Endometrial microvascular endothelial cells (primary cell): ENCODE results near the gene MYO1B. TPM values are rescaled to one million over a fixed set of nuclear protein-coding genes. Genes with fewer than 3 reads are reported as not detected.

Experiments
- in situ Hi-C: cut with HindIII; loops from 2 replicates; pipeline ENCODE4 v1.10.0; 2017; ENCODE audit warnings: low sequenced_read_pairs, low pct_unique_long_range_greater_than_20kb; ENCODE audit errors: inconsistent ontology term
- total RNA-seq: library from RNA; depleted of rRNA; stranded (reverse); fragments of >200 nt; gene quantifications from one replicate; pipeline ENCODE4 v1.2.3, GENCODE V29; 2015; ENCODE audit errors: inconsistent ontology term

The MYO1B gene
- total RNA-seq, 1 donor from 2014 or later = 65.4 TPM

- in situ Hi-C loops = no loop called here
Measured at GRCh38 chr2:191285252-191285651, 40.0 kb downstream of the MYO1B start.

GRCh38 chr2:191287820-191288219, 42.6 kb downstream of the MYO1B start:
- in situ Hi-C loops = no loop called here

GRCh38 chr2:191289049-191289448, 43.8 kb downstream of the MYO1B start:
- in situ Hi-C loops = no loop called here

- in situ Hi-C loops = no loop called here
Measured at GRCh38 chr2:191291471-191291870, 46.3 kb downstream of the MYO1B start.

- in situ Hi-C loops = no loop called here
Measured at GRCh38 chr2:191292869-191293268, 47.7 kb downstream of the MYO1B start.

- in situ Hi-C loops = no loop called here
Measured at GRCh38 chr2:191295088-191295487, 49.9 kb downstream of the MYO1B start.

GRCh38 chr2:191296083-191297006, 51.1 kb downstream of the MYO1B start:
- in situ Hi-C loops = no loop called here

GRCh38 chr2:191297033-191297432, 51.8 kb downstream of the MYO1B start:
- in situ Hi-C loops = no loop called here

GRCh38 chr2:191298306-191298705, 53.1 kb downstream of the MYO1B start:
- in situ Hi-C loops = no loop called here

- in situ Hi-C loops = no loop called here
Measured at GRCh38 chr2:191299010-191299409, 53.8 kb downstream of the MYO1B start.

- in situ Hi-C loops = no loop called here
Measured at GRCh38 chr2:191299866-191300265, 54.7 kb downstream of the MYO1B start.

- in situ Hi-C loops = no loop called here
Measured at GRCh38 chr2:191301971-191302370, 56.8 kb downstream of the MYO1B start.

- in situ Hi-C loops = no loop called here
Measured at GRCh38 chr2:191302459-191303139, 57.4 kb downstream of the MYO1B start.

GRCh38 chr2:191303140-191304005, 58.2 kb downstream of the MYO1B start:
- in situ Hi-C loops = no loop called here

- in situ Hi-C loops = no loop called here
Measured at GRCh38 chr2:191304939-191305875, 60.0 kb downstream of the MYO1B start.

- in situ Hi-C loops = no loop called here
Measured at GRCh38 chr2:191308026-191308425, 62.8 kb downstream of the MYO1B start.

GRCh38 chr2:191311156-191311555, 66.0 kb downstream of the MYO1B start:
- in situ Hi-C loops = no loop called here

GRCh38 chr2:191311627-191312026, 66.4 kb downstream of the MYO1B start:
- in situ Hi-C loops = no loop called here
